ENCODE measurements around the gene DAPK1. TPM values are rescaled to one million over a fixed set of nuclear protein-coding genes. Genes with fewer than 3 reads are reported as not detected.

DAPK1 gene
- total RNA-seq, 1 experiment from 2014 or later: 133 TPM

DNA sequence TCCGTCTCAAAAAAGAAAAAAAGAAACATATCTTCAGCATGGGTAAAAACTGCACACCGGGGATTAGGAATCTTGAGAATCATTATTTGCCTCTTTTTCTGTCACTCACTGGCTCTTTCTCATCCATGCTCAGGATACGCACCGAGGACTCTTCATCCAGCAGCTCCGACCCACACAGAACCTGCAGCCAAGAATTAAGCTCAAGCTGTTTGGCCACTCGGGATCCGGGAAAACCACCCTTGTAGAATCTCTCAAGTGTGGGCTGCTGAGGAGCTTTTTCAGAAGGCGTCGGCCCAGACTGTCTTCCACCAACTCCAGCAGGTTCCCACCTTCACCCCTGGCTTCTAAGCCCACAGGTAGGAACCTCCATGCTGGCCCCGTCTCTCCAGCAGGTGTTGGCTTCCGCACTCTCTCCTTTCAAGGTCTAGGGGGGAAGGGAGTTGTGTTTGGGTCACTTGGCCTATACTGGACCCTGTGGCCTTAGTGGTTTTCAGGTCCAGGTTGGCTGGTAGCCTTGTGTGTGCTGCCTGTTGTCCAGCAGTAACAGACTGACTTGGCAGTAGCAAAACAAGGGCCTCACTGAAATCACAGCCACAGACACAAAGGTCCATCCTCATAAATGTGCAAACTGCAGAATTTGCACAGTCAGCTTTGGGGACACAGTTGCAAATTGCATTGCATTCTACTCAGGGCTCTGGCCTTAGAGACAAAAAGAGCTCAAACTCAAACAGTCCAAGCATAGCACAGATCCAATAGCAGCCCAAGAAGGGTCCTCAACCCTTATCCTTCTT, 183.8 kb downstream of the DAPK1 start:
- Mint-ChIP-seq H3K27me3 (ENCODE audit: unreplicated experiment) (no peaks in the 10 kb centered on the region), H3K4me3 (ENCODE audit: low read depth, unreplicated experiment) (no peak overlapping the region), H3K36me3 (ENCODE audit: insufficient read depth, unreplicated experiment) (peaks cover 50% of the 10 kb centered on the region), H3K9me3 (ENCODE audit: low read depth, unreplicated experiment) (no peaks in the 10 kb centered on the region), H3K4me1 (ENCODE audit: low read depth, unreplicated experiment) (no peaks in the 10 kb centered on the region), H3K27ac (ENCODE audit: unreplicated experiment) (no peak overlapping the region)
- BruUV-seq (replicated peaks): no TSS peak
- CTCF ChIA-PET: no interaction called here
- intact Hi-C loops (cut with micrococcal nuclease; ENCODE audit: unreplicated experiment): no loop called here
- TF ChIP-seq, protein P1, sequence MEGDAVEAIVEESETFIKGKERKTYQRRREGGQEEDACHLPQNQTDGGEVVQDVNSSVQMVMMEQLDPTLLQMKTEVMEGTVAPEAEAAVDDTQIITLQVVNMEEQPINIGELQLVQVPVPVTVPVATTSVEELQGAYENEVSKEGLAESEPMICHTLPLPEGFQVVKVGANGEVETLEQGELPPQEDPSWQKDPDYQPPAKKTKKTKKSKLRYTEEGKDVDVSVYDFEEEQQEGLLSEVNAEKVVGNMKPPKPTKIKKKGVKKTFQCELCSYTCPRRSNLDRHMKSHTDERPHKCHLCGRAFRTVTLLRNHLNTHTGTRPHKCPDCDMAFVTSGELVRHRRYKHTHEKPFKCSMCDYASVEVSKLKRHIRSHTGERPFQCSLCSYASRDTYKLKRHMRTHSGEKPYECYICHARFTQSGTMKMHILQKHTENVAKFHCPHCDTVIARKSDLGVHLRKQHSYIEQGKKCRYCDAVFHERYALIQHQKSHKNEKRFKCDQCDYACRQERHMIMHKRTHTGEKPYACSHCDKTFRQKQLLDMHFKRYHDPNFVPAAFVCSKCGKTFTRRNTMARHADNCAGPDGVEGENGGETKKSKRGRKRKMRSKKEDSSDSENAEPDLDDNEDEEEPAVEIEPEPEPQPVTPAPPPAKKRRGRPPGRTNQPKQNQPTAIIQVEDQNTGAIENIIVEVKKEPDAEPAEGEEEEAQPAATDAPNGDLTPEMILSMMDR (IDR thresholded peaks at IDR 0.05; ENCODE audit: unreplicated experiment): no peak
- no peak for DNase-seq

DNA sequence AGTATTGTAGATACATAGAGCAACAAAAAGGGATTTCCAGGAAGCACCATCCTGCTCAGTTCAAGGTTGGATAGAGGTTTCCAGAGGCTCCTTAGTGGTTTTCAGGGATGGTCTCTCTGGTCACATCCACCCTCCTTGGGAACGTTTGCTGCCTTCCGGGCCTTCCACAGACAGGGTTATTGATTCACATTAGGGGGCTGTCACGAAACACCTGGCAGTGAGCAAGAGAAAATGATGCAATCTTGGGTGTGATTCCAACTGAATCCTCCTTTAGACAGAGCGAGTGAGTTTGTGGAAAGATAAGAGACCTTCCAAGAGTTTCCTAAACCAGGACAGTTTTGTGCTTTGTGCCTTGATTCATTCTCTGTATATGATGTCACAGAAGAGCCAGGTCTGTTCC, 184.4 kb downstream of the DAPK1 start:
- peaks cover 3% of the 10 kb centered on the region for H3K4me1 Mint-ChIP-seq (ENCODE audit: low read depth, unreplicated experiment)
- peaks cover 45% of the 10 kb centered on the region for H3K36me3 Mint-ChIP-seq (ENCODE audit: insufficient read depth, unreplicated experiment)
- H3K27ac Mint-ChIP-seq (ENCODE audit: unreplicated experiment): no peak overlapping the region
- DNase-seq: no peak
- intact Hi-C loops (cut with micrococcal nuclease; ENCODE audit: unreplicated experiment): no loop called here
- no peaks in the 10 kb centered on the region for H3K9me3 Mint-ChIP-seq (ENCODE audit: low read depth, unreplicated experiment)
- no peaks in the 10 kb centered on the region for H3K27me3 Mint-ChIP-seq (ENCODE audit: unreplicated experiment)
- no TSS peak for BruUV-seq (replicated peaks)
- H3K4me3 Mint-ChIP-seq (ENCODE audit: low read depth, unreplicated experiment): no peak overlapping the region
- TF ChIP-seq, protein P1 (IDR thresholded peaks at IDR 0.05; ENCODE audit: unreplicated experiment): no peak
- CTCF ChIA-PET: no interaction called here

DNA sequence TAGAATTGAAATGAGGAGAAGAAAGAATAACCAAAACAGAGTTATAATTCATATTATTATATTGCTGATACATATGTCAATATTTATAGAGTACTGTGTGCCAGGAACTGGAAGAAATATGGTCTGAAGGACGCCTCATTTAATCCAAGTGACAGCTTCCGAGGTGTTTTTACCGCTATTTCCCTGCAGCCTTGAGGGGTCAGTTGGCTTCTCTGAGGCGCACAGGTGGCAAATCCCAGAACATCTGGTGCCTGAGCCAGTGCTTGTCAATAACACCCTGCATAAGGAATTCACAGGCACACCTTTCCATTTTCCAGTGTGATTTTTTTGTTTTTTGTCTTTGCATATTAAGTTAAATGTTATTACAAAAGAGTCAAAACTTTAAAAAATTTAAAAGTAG, 185.0 kb downstream of the DAPK1 start:
- Mint-ChIP-seq H3K27me3 (ENCODE audit: unreplicated experiment) (no peaks in the 10 kb centered on the region), H3K36me3 (ENCODE audit: insufficient read depth, unreplicated experiment) (peaks cover 43% of the 10 kb centered on the region), H3K4me1 (ENCODE audit: low read depth, unreplicated experiment) (peaks cover 8% of the 10 kb centered on the region), H3K27ac (ENCODE audit: unreplicated experiment) (no peak overlapping the region), H3K4me3 (ENCODE audit: low read depth, unreplicated experiment) (no peak overlapping the region), H3K9me3 (ENCODE audit: low read depth, unreplicated experiment) (no peaks in the 10 kb centered on the region)
- BruUV-seq (replicated peaks): no TSS peak
- CTCF ChIA-PET: no interaction called here
- TF ChIP-seq, protein P1 (IDR thresholded peaks at IDR 0.05; ENCODE audit: unreplicated experiment): no peak
- intact Hi-C loops (cut with micrococcal nuclease; ENCODE audit: unreplicated experiment): no loop called here
- no peak for DNase-seq

DNA sequence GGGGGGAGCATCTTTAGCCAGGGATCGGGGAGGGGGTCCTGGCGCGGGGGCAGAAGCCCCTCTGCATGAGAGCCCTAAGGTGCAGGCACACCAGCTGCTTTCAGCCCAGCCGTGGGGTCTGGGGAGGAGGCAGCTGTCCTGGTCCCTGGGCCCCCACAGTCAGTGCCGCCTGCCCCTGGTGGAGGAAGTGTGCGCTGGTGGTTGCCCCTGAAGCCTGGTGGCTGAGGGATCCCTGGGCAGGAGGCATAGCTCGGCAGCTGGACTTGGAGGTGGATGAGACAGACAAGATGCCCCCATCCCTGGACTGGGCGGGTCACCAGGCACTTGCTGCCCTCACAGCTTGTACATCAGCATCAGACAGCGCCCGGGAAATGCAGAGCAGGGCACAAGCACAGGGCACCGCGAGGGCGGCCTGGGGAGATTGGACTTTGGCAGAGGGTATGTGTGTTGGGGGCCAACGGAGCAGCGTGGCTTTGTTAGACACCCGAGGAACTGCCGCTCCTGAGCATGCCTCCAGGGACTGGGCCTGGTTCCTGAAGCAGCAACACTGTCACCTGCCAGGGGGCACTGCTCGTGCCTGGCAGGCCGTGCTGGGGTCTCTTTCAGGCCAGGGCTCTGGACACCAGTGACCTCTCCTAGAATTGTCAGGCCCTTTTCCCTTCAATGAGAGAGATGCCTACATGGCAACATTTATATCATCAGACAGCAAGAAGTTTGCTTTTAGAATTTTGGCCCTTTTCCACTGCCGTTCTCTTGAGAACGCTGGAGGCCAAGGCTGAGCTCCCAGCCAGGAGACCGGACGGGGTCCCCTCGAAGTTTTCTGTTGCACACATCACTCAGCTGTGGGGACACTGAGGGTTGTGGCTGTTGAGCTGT, 186.3 kb downstream of the DAPK1 start:
- H3K27me3 Mint-ChIP-seq (ENCODE audit: unreplicated experiment): no peaks in the 10 kb centered on the region
- CTCF ChIA-PET: no interaction called here
- H3K4me3 Mint-ChIP-seq (ENCODE audit: low read depth, unreplicated experiment): no peak overlapping the region
- DNase-seq: no peak
- TF ChIP-seq, protein P1 (IDR thresholded peaks at IDR 0.05; ENCODE audit: unreplicated experiment): no peak
- H3K9me3 Mint-ChIP-seq (ENCODE audit: low read depth, unreplicated experiment): no peaks in the 10 kb centered on the region
- intact Hi-C loops (cut with micrococcal nuclease; ENCODE audit: unreplicated experiment): loop anchor here (2.0 kb wide), 1 partner anchor 129 kb away; no protein-coding TSS in a partner anchor
- H3K36me3 Mint-ChIP-seq (ENCODE audit: insufficient read depth, unreplicated experiment): peaks cover 48% of the 10 kb centered on the region
- no TSS peak for BruUV-seq (replicated peaks)
- H3K27ac Mint-ChIP-seq (ENCODE audit: unreplicated experiment): no peak overlapping the region
- H3K4me1 Mint-ChIP-seq (ENCODE audit: low read depth, unreplicated experiment): peaks cover 8% of the 10 kb centered on the region

Data from Calu3 (cell line).